ENCODE measurements around the gene SEC24D.

DNA sequence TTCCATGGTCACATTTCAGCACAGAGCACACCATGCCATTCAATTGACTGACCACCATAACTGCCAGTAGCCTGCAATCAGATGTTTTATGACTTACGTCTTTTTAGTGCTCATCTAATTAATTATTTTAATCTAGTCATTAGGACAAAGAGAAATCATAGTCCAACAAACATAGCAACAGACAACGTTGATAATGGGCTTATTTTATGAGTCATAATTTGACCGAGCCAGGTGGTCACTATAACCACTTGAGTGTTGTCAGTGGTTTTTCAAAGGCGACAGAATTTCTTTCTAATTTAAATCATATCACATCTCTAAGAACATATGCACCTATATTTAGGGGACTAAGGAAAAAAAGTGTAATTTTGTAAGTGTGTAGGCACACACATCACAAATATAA is 1.9 kb downstream of the SEC24D start:
- TF ChIP-seq, protein P1, sequence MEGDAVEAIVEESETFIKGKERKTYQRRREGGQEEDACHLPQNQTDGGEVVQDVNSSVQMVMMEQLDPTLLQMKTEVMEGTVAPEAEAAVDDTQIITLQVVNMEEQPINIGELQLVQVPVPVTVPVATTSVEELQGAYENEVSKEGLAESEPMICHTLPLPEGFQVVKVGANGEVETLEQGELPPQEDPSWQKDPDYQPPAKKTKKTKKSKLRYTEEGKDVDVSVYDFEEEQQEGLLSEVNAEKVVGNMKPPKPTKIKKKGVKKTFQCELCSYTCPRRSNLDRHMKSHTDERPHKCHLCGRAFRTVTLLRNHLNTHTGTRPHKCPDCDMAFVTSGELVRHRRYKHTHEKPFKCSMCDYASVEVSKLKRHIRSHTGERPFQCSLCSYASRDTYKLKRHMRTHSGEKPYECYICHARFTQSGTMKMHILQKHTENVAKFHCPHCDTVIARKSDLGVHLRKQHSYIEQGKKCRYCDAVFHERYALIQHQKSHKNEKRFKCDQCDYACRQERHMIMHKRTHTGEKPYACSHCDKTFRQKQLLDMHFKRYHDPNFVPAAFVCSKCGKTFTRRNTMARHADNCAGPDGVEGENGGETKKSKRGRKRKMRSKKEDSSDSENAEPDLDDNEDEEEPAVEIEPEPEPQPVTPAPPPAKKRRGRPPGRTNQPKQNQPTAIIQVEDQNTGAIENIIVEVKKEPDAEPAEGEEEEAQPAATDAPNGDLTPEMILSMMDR (IDR thresholded peaks at IDR 0.05; ENCODE audit: low read depth, low read length), result no peak
- TF ChIP-seq POLR2A (IDR thresholded peaks at IDR 0.05; ENCODE audit: extremely low read depth, insufficient read length) (no peak), MAX (IDR thresholded peaks at IDR 0.05; ENCODE audit: low read depth, low read length) (no peak), MYC (IDR thresholded peaks at IDR 0.05; ENCODE audit: low read depth, low read length) (no peak)
